GM23248 (cell line): ENCODE data around the gene TMEM252. TPM values are rescaled to one million over a fixed set of nuclear protein-coding genes. Genes with fewer than 3 reads are reported as not detected.

Source experiments
- DNase-seq: peaks from one replicate; pipeline ENCODE4 v3.0.0-alpha.2; 2015
- H2AFZ ChIP-seq: fragments of 200-600 bp; sonication (generic); 2 replicates; pipeline ENCODE4 v1.6.1; 2016; ENCODE audit warnings: antibody characterized with exemption
- H3F3A ChIP-seq: fragments of 200-600 bp; sonication (generic); 2 replicates; pipeline ENCODE4 v1.6.1; 2016; ENCODE audit warnings: mild to moderate bottlenecking, antibody characterized with exemption, mixed run types; ENCODE audit not compliant: insufficient read depth
- H3K27ac ChIP-seq: fragments of 200-600 bp; sonication (generic); 2 replicates; pipeline ENCODE4 v1.5.1; 2016; ENCODE audit warnings: mild to moderate bottlenecking
- H3K27me3 ChIP-seq: fragments of 200-600 bp; sonication (generic); replicated peaks from 2 replicates; pipeline ENCODE4 v1.6.1; 2016; ENCODE audit warnings: mild to moderate bottlenecking; ENCODE audit not compliant: insufficient read depth
- H3K36me3 ChIP-seq: fragments of 200-600 bp; sonication (generic); 2 replicates; pipeline ENCODE4 v1.6.1; 2016; ENCODE audit warnings: low read depth, mild to moderate bottlenecking
- H3K4me1 ChIP-seq: fragments of 200-600 bp; sonication (generic); 2 replicates; pipeline ENCODE4 v1.6.1; 2016; ENCODE audit warnings: mild to moderate bottlenecking; ENCODE audit not compliant: insufficient read depth
- H3K4me2 ChIP-seq: fragments of 200-600 bp; sonication (generic); one replicate; pipeline ENCODE4 v1.6.1; 2016; ENCODE audit warnings: mild to moderate bottlenecking; ENCODE audit not compliant: unreplicated experiment
- H3K4me3 ChIP-seq: fragments of 200-600 bp; sonication (generic); 2 replicates; pipeline ENCODE4 v1.5.1; 2016; ENCODE audit warnings: mild to moderate bottlenecking
- H3K79me2 ChIP-seq: fragments of 200-600 bp; sonication (generic); 2 replicates; pipeline ENCODE4 v1.6.1; 2016; ENCODE audit warnings: mild to moderate bottlenecking; ENCODE audit not compliant: insufficient read depth
- H3K9ac ChIP-seq: fragments of 200-600 bp; sonication (generic); 2 replicates; pipeline ENCODE4 v1.6.1; 2016; ENCODE audit warnings: mild to moderate bottlenecking
- H3K9me2 ChIP-seq: fragments of 200-600 bp; sonication (generic); 2 replicates; pipeline ENCODE4 v1.6.1; 2016; ENCODE audit warnings: mixed run types, mild to moderate bottlenecking, moderate library complexity; ENCODE audit not compliant: insufficient read depth
- H3K9me3 ChIP-seq: fragments of 200-600 bp; sonication (generic); one replicate; pipeline ENCODE4 v1.6.1; 2017; ENCODE audit warnings: low read depth
- H4K20me1 ChIP-seq: fragments of 200-600 bp; sonication (generic); 2 replicates; pipeline ENCODE4 v1.6.0; 2016; ENCODE audit not compliant: insufficient read depth
- EZH2 ChIP-seq: fragments of 200-600 bp; sonication (generic); IDR thresholded peaks from 2 replicates; pipeline ENCODE4 v1.6.1; 2018; ENCODE audit warnings: antibody characterized with exemption, mild to moderate bottlenecking; ENCODE audit not compliant: insufficient read depth, poor library complexity, severe bottlenecking
- EZH2phosphoT487 ChIP-seq: fragments of 200-600 bp; sonication (generic); IDR thresholded peaks from 2 replicates; pipeline ENCODE4 v1.6.1; 2018; ENCODE audit warnings: antibody characterized with exemption, moderate library complexity, mild to moderate bottlenecking, low read depth; ENCODE audit not compliant: insufficient read depth
- WGBS, 2 experiments: methylation state at CpG; one replicate each; pipeline ENCODE4 v1.1.6; 2015 to 2017; ENCODE audit warnings: low lambda C conversion rate in 2 of 2, low coverage in 1 of 2; ENCODE audit errors: missing lambda C conversion rate in 2 of 2; 5-methylcytosine and 5-hydroxymethylcytosine counted together
- in situ Hi-C: fragments of 300-500 bp; cut with MboI; formaldehyde crosslinking; loops from 2 replicates; pipeline ENCODE4 v1.15.0; 2020
- polyA plus RNA-seq: library from polyadenylated mRNA; unstranded; fragments of >200 nt; fragmentation: Nextera tagmentation; extraction: Ambion mirVana; gene quantifications from 2 replicates; pipeline ENCODE4 v1.2.1, GENCODE V29; 2016
- total RNA-seq: library from RNA; depleted of rRNA; stranded (reverse); fragments of >200 nt; shearing (Covaris generic); gene quantifications from 2 replicates; pipeline ENCODE4 v1.2.3, GENCODE V29; 2014

TMEM252 gene
- total and polyA plus RNA-seq, 2 experiments from 2014 or later: not detected

DNA sequence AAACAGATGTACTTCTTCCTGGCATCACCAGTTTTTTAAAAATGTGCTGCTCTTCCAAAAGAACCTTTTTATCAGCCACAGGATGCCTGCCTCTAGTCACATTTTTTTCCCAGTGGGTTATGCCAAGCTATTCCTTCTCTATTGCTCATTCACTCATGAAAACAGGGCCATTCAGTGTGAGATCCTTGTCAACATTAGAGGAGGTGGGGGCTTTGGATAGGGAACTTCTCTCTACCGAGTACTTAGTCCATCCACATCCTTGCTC is 3.1 kb downstream of the TMEM252 start:
- Histone ChIP-seq H3K36me3 (no peaks in the 10 kb centered on the region), H3F3A (no peaks in the 10 kb centered on the region), H3K9ac (no peak overlapping the region), H3K4me2 (no peak overlapping the region), H2AFZ (no peak overlapping the region), H3K9me2 (no peaks in the 10 kb centered on the region), H3K9me3 (no peaks in the 10 kb centered on the region), H3K27ac (no peak overlapping the region), H4K20me1 (no peaks in the 10 kb centered on the region), H3K4me3 (no peak overlapping the region), H3K4me1 (no peaks in the 10 kb centered on the region), H3K27me3 (no peaks in the 10 kb centered on the region), H3K79me2 (no peaks in the 10 kb centered on the region)
- WGBS, 2 experiments: 0 to 8% methylated on average over 1 of the region's 1 CpG
- DNase-seq: no peak
- in situ Hi-C loops: no loop called here
- TF ChIP-seq EZH2phosphoT487 (no peak), EZH2 (no peak)

DNA sequence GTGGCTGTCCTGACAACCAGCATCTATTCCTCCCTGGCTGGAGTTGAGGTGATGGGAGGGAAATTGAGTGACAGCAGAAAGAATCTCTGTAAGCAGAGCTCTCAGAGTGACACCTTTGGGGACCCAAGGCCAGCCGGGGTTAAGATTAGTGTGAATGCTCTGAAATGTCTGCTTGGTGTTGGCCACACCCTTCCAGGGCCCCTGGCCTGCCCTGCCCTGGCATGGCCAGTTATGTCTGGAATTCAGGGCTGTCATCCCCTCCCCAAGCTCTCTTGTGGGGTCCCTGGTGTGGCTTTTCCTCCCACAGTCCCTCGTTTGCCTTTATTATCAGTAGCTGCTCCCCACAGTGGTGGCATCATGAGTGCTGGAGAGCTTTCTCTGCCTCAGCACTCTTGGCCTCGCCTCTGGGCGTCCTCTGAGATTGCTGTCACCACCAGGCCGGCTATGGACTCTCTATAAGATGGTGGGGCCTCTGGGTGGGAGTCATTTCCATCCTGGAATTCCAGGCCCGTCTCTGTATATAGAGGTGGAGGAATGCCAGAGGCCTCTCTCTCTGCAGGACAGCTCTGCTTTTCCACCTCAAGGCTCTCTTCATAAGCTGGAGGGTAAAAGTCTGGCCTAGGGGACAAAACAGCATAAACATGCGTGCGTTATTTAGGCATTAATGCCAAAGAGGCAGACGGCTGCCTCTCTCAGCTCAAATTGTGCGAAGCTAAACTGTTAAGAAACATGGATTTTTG is 3.6 kb downstream of the TMEM252 start:
- Histone ChIP-seq H3K36me3 (no peaks in the 10 kb centered on the region), H3K9me2 (no peaks in the 10 kb centered on the region), H2AFZ (no peak overlapping the region), H3K9me3 (no peaks in the 10 kb centered on the region), H3K27ac (no peak overlapping the region), H3K4me3 (no peak overlapping the region), H3K4me1 (no peaks in the 10 kb centered on the region), H4K20me1 (no peaks in the 10 kb centered on the region), H3K9ac (no peak overlapping the region), H3K79me2 (no peaks in the 10 kb centered on the region), H3K4me2 (no peak overlapping the region), H3K27me3 (no peaks in the 10 kb centered on the region), H3F3A (no peaks in the 10 kb centered on the region)
- WGBS, 2 experiments: 26 to 34% methylated on average over 10 of the region's 10 CpGs
- in situ Hi-C loops: no loop called here
- no peak for DNase-seq
- no peak for TF ChIP-seq EZH2phosphoT487
- no peak for TF ChIP-seq EZH2

DNA sequence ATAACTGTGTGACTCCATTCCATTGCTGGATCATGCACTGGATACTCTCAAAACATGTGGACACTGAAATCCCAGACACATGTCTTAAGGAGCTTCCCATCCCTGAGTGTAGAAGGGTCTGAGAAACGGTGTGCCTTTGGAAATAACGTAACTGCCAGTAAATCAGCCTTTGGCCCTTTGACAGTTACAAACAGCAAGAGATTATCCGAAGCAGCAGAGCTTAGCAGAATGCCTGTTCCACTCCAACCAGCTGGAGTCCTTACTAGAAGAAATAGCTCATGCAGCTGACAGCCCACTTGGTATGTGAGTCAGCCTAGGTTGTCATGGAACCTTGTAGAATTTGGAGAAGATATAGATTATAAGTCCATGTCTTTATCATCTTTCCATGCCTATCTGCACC is 7.0 kb downstream of the TMEM252 start:
- no peak overlapping the region for H3K4me3 ChIP-seq
- no peaks in the 10 kb centered on the region for H3K9me3 ChIP-seq
- no peak for DNase-seq
- H3K79me2 ChIP-seq: no peaks in the 10 kb centered on the region
- no peaks in the 10 kb centered on the region for H3F3A ChIP-seq
- H3K9ac ChIP-seq: no peak overlapping the region
- no peak overlapping the region for H3K27ac ChIP-seq
- TF ChIP-seq EZH2 (no peak), EZH2phosphoT487 (no peak)
- whole genome bisulfite sequencing, 2 experiments: 2 to 5% methylated on average over 3 of the region's 3 CpGs
- no peaks in the 10 kb centered on the region for H3K4me1 ChIP-seq
- H3K9me2 ChIP-seq: no peaks in the 10 kb centered on the region
- no peaks in the 10 kb centered on the region for H3K36me3 ChIP-seq
- H3K27me3 ChIP-seq: no peaks in the 10 kb centered on the region
- H3K4me2 ChIP-seq: no peak overlapping the region
- no peaks in the 10 kb centered on the region for H4K20me1 ChIP-seq
- in situ Hi-C loops: no loop called here
- no peak overlapping the region for H2AFZ ChIP-seq

DNA sequence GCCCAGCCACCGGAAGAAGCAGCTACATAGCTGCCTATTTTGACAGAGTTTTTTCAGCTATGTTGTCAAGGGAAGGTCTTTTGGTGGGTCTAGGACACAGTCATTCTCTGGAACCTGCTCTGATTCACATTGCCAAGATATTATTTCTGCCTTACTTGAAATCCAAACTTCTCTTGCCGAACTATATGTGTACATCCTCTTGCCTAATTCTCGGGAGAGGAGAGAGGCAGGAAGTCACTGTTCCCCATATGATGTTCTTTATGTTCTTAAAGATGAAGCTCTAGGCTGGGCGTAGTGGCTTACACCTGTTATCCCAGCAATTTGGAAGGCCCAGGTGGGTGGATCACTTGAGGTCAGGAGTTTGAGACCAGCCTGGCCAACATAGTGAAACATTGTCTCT is 8.6 kb downstream of the TMEM252 start:
- 44 to 49% methylated on average over 4 of the region's 4 CpGs for WGBS, 2 experiments
- H3K36me3 ChIP-seq: no peaks in the 10 kb centered on the region
- H3K9me2 ChIP-seq: no peaks in the 10 kb centered on the region
- no peak for DNase-seq
- H3F3A ChIP-seq: no peaks in the 10 kb centered on the region
- no peak overlapping the region for H3K27ac ChIP-seq
- no peaks in the 10 kb centered on the region for H3K27me3 ChIP-seq
- H3K9ac ChIP-seq: no peak overlapping the region
- H3K79me2 ChIP-seq: no peaks in the 10 kb centered on the region
- no peaks in the 10 kb centered on the region for H4K20me1 ChIP-seq
- H3K4me1 ChIP-seq: no peaks in the 10 kb centered on the region
- TF ChIP-seq EZH2phosphoT487 (no peak), EZH2 (no peak)
- no peak overlapping the region for H3K4me2 ChIP-seq
- H3K4me3 ChIP-seq: no peak overlapping the region
- no peak overlapping the region for H2AFZ ChIP-seq
- in situ Hi-C loops: no loop called here
- H3K9me3 ChIP-seq: no peaks in the 10 kb centered on the region

DNA sequence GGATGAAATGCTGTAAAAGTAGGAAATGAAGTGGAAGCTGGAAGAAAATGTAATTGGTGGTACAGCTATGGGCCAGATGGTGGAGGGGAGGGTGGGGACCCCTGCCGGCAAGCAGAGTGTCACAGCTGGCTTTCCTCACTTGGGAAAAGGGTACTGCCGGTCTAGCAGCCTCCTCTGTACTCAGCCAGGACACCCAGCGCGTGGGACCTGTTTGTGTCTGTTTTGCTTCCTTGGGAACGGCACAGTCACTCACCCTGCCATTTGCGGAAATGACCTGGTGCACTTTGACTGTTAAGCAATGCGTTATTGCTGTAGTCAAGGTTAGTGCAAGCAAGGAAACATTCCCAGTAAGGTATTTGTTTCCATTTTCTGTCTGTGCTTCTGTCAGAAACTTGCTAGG is 10.1 kb downstream of the TMEM252 start:
- H3K36me3 ChIP-seq: no peaks in the 10 kb centered on the region
- H3K27ac ChIP-seq: no peak overlapping the region
- no peak overlapping the region for H3K4me2 ChIP-seq
- 29 to 30% methylated on average over 7 of the region's 7 CpGs for WGBS, 2 experiments
- TF ChIP-seq EZH2: no peak
- no peak for TF ChIP-seq EZH2phosphoT487
- no peak overlapping the region for H2AFZ ChIP-seq
- H3K4me1 ChIP-seq: no peaks in the 10 kb centered on the region
- no peaks in the 10 kb centered on the region for H3K9me2 ChIP-seq
- H3F3A ChIP-seq: no peaks in the 10 kb centered on the region
- no peaks in the 10 kb centered on the region for H4K20me1 ChIP-seq
- H3K79me2 ChIP-seq: no peaks in the 10 kb centered on the region
- no peak overlapping the region for H3K4me3 ChIP-seq
- no peak overlapping the region for H3K9ac ChIP-seq
- no peak for DNase-seq
- no peaks in the 10 kb centered on the region for H3K9me3 ChIP-seq
- in situ Hi-C loops: no loop called here
- no peaks in the 10 kb centered on the region for H3K27me3 ChIP-seq
